Thyroid gland (tissue), 4 donors: ENCODE results near the gene TUT7.

ENCODE experiments used
- POLR2A ChIP-seq, 2 donors: fragments of 450-650 bp; IDR thresholded peaks; one replicate each; pipeline ENCODE4 v1.6.1; 2017; ENCODE audit warnings: antibody characterized with exemption in 2 of 2, mild to moderate bottlenecking in 2 of 2, moderate library complexity in 1 of 2
- TF ChIP-seq, protein P1 (sequence below), 6 experiments: fragments of 200-600 bp in 3 of 6; fragments of 450-650 bp in 3 of 6; sonication (generic) in 3 of 6; IDR thresholded peaks; one replicate each; pipeline ENCODE4 v1.5.1; 2016 to 2019; ENCODE audit warnings: antibody characterized with exemption in 6 of 6, mild to moderate bottlenecking in 2 of 6, inconsistent platforms in 1 of 6, moderate library complexity in 1 of 6

- TF ChIP-seq, protein P1, sequence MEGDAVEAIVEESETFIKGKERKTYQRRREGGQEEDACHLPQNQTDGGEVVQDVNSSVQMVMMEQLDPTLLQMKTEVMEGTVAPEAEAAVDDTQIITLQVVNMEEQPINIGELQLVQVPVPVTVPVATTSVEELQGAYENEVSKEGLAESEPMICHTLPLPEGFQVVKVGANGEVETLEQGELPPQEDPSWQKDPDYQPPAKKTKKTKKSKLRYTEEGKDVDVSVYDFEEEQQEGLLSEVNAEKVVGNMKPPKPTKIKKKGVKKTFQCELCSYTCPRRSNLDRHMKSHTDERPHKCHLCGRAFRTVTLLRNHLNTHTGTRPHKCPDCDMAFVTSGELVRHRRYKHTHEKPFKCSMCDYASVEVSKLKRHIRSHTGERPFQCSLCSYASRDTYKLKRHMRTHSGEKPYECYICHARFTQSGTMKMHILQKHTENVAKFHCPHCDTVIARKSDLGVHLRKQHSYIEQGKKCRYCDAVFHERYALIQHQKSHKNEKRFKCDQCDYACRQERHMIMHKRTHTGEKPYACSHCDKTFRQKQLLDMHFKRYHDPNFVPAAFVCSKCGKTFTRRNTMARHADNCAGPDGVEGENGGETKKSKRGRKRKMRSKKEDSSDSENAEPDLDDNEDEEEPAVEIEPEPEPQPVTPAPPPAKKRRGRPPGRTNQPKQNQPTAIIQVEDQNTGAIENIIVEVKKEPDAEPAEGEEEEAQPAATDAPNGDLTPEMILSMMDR (IDR thresholded peaks at IDR 0.05): no peak
- TF ChIP-seq POLR2A (IDR thresholded peaks at IDR 0.05): no peak
These were observed 24.0 kb downstream of the TUT7 start for GRCh38 chr9:86330186-86330585.
